Jurkat, Clone E6-1 (cell line): ENCODE results near the gene GALNT15.

ENCODE experiments used
- DNase-seq: peaks from one replicate; pipeline ENCODE4 v3.0.0-alpha.2; 2011; ENCODE audit warnings: low read depth, low spot score
- H3K4me3 ChIP-seq: 2 replicates; pipeline ENCODE4 v1.5.1; 2011; ENCODE audit warnings: mild to moderate bottlenecking, low read length, control low read depth, moderate library complexity

The GALNT15 gene

DNA sequence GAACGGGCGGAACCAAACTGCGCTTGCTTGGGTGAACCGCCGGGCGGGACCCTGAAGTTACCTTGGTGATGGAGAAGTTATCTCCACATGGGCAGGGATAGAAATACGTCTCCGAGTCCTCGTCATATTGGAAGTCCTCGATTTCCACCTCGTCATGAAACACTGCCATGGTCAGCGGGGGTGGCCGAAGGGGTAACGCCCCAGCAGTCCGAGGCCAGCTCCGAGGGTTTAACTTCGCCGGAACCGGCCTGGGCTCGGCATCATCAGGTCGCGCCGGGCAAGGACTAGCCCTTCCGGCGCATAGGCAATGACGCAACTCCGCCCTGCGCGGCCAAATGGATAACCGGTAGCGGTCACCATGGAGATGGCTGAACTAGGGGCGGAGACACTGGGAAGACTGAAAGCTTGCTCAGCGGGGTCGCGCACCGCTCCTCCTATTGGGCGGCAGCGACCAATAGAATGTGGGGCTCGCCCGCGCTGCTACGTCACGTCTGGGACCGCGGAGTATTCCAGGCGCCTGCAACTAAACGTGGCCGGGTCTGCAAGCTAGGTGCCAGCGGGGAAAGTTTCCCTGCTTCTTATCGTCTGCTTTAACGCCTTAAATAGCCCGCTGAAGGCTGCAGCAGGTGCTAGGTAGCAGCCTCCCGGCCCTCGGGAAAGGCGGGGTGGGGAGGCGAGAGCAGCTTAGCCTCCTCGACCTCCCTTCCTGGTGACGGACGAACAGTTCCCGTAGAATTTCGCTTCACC is 90.4 kb downstream of the GALNT15 start, which contains the start of the genes DPH3 and OXNAD1:
Gene DPH3, minus strand, starts transcription at position 236 of the 747 bp plus-strand sequence. Its CDS starts 67 bp downstream, at position 169.
Gene OXNAD1, plus strand, starts transcription at position 505 of the 747 bp plus-strand sequence. CDS start 5,741 bp downstream, outside the sequence.
- H3K4me3 ChIP-seq: peak within 1 kb of the TSS; percentile 98
- DNase-seq: peak; percentile 99

DNA sequence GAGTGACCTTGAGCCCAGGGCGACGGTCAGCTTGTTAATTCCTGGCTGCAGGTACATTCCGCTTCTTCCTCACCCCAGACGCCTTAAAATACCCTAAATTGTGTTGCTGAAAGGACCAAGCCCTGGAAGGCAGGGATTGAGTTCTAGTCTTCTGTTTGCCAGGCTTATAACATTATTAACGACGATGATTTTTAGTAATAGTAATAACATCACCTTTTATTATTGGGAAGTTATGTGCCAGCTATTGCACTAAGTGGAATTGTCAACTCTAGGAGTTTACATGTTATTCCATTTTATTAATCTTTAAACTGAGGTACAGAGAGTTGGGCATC is 90.9 kb downstream of the GALNT15 start:
- DNase-seq: no peak
- H3K4me3 ChIP-seq: peak overlapping the region; percentile 98

DNA sequence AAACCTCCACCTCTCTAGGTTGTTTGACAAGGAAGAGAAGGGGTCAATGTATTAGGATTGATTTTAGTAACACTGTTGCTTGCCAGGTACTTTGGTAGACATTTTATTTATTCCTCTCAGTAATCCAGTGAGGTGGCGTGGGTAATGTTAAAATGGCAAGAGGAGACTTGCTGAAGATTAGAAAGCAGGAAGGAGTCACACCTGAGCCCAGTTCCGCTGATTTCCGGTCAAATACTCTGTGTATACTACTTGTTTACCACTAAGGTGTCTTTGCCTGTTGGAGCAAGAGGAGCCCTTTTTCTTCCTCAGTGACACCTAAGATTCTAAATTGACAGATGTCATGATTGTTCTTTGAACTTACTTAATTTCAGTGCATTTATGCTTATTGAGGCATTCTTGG is 92.2 kb downstream of the GALNT15 start:
- DNase-seq: no peak
- no peak overlapping the region for H3K4me3 ChIP-seq

DNA sequence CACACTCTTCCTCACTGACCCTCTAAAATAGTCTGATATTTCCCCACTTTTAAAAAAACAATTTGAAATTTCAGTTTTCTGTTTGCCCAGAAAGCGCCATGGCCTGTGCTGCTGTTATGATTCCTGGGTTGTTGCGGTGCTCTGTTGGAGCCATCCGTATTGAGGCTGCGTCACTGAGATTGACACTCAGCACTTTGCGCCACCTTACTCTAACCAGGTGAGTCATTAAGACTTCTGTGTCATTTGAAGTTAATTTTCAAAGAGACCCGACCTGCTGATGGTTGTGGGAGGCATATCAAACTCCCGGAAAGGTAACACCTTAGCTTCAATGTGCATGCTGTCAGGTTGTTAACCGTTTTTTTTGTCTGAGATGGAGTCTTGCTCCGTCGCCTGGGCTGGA is 96.4 kb downstream of the GALNT15 start:
- DNase-seq: no peak
- no peak overlapping the region for H3K4me3 ChIP-seq

DNA sequence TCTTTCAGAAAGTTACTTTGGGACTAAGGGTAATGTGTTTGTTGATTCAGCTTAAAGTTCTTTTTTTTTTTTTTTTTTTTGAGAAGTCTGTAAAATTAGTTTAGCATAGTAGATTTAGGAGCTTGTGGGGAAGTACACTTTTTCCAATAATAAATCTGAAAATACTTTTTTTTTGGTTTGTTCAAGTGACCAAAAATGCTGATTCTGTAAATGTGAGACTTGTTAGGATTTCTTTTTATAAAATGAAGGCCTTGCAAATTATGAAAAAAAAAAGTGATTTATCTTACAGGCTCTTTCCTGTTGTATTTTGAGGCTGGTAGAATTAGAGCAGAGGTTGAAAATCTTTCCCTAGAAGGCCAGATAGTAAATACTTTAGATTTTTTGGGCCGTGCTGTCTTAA is 98.1 kb downstream of the GALNT15 start:
- H3K4me3 ChIP-seq: no peak overlapping the region
- no peak for DNase-seq

DNA sequence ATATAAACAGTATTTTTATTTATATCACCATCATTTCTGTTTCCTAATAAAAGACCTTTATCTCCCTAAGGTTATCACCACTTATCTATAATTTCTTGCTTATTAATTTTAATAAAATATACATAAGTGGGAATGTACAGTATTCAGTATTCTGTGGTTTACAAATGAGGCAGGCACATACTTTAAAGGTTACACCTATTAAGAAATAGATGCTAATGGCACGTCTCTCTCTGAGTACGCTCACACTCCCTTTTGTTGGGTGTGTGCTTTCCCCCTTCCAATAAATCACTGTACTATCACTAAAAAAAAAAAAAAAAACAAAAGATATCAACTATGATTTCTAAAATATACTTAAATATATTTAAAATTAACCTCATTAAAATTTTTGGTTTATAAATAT is 99.4 kb downstream of the GALNT15 start:
- no peak for DNase-seq
- H3K4me3 ChIP-seq: no peak overlapping the region

DNA sequence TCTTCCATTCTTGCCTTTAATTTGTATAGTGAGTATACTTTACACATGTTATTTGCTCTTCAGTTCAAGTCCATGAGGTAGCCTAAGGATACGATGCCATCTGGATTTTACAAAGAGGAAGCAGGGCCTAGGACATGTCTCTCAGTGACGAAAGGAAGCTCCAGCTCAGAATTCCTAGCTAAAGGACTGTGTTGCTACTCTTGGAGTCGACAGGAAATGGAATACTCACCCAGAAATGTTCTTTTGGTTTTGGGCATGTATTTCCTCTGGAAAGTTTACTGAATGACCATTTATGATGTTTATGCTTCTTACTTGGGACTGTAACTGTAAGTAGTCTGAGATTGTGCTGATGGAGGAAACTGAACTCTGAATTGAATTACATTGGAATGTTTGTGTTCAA is 103.0 kb downstream of the GALNT15 start:
- no peak for DNase-seq
- H3K4me3 ChIP-seq: no peak overlapping the region

DNA sequence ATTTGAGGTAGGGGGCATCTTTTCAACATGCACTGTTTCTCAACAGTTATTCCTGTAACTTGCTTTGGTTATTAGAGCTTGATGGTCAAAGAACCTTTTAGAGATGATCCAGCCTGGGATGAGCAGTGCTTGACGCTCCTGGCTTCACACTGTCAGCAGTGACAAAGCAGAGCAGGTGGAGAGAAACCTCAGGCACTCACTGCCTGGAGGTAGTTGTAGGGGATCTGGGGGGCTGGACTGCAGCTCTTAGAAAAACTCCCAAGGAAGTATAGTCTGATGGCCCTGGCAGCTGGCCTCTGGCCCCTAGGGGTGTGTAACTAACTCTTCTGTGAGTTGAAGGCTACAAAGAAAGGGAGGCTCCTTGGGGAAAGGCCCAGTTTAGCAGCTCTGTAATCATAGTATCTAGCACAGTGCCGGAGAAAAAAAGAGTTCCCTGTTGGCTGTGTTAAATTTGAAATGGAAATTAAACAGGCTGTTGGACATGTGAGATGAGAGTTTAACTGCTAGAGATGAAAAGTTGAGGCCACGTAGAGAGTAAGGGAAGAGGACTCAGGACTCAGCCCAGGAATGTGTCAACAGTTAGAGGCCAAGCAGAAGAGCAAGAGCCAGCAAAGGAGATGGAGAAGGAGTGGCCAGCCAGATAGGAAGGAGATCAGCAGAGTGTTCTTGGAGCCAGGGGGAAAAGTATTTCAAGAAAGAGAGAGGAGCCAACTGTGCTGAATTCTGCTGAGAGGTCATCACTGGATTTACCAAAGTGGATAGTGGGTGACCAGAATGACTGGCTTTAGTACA is 104.7 kb downstream of the GALNT15 start:
- no peak for DNase-seq
- no peak overlapping the region for H3K4me3 ChIP-seq

DNA sequence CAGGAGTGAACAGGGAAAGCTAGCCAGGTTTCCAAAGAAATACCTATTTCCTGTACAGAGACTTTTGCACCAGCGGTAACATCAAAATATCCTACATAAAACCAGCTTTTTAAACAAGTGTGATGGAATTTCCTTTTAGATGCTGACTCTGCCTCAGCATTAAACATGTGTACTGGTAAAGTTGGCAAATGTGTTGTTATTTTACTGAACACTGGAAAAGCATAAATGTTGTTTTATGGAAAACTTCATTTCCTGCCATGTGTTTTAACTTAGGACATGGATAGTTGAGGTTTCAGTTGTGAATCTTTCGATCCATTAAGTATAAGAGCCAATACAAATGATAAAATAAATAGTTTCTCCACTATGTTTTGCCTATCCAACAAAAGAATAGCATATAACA is 106.2 kb downstream of the GALNT15 start:
- no peak for DNase-seq
- no peak overlapping the region for H3K4me3 ChIP-seq
